ENCODE measurements around the gene PLEKHO2.

- TF ChIP-seq CTCF (IDR thresholded peaks at IDR 0.05; ENCODE audit: extremely low read depth in 1 of 2, insufficient read depth in 1 of 2, low read depth in 1 of 2, low read length in 2 of 2) (no peak), POLR2A (IDR thresholded peaks at IDR 0.05; ENCODE audit: low read depth, low read length) (no peak), FOS (IDR thresholded peaks at IDR 0.05; ENCODE audit: borderline replicate concordance, insufficient read depth, low read length) (no peak), POLR2AphosphoS5 (IDR thresholded peaks at IDR 0.05; ENCODE audit: insufficient read depth, low read depth, low read length) (no peak), EZH2 (IDR thresholded peaks at IDR 0.05; ENCODE audit: borderline replicate concordance, low read depth, low read length, severe bottlenecking) (no peak), JUN (IDR thresholded peaks at IDR 0.05; ENCODE audit: borderline replicate concordance, insufficient read depth, insufficient read length, low read depth) (no peak), MAX (IDR thresholded peaks at IDR 0.05; ENCODE audit: insufficient read depth, insufficient read length) (no peak)
Observed at GRCh38 chr15:64807051-64807749, 34.5 kb upstream of the PLEKHO2 start.
